ENCODE data around the gene PIK3R1.

The PIK3R1 gene

GRCh38 chr5:68297656-68298055 is 82.1 kb downstream of the PIK3R1 start:
- peaks cover 21% of the 10 kb centered on the region for H3K36me3 Mint-ChIP-seq
- H3K9me3 Mint-ChIP-seq: no peaks in the 10 kb centered on the region
- no peak overlapping the region for H3K27ac Mint-ChIP-seq
- no peaks in the 10 kb centered on the region for H3K27me3 Mint-ChIP-seq
- H3K4me3 Mint-ChIP-seq: no peak overlapping the region
- peaks cover 10% of the 10 kb centered on the region for H3K4me1 Mint-ChIP-seq

GRCh38 chr5:68298479-68298878 is 82.9 kb downstream of the PIK3R1 start:
- Mint-ChIP-seq H3K27ac (no peak overlapping the region), H3K4me1 (peaks cover 18% of the 10 kb centered on the region), H3K4me3 (no peak overlapping the region), H3K9me3 (no peaks in the 10 kb centered on the region), H3K27me3 (no peaks in the 10 kb centered on the region), H3K36me3 (peaks cover 21% of the 10 kb centered on the region)

- Mint-ChIP-seq H3K4me3 (no peak overlapping the region), H3K36me3 (peaks cover 18% of the 10 kb centered on the region), H3K4me1 (peaks cover 25% of the 10 kb centered on the region), H3K9me3 (no peaks in the 10 kb centered on the region), H3K27ac (peak overlapping the region; percentile 30), H3K27me3 (no peaks in the 10 kb centered on the region)
Observed at GRCh38 chr5:68299105-68299504, 83.5 kb downstream of the PIK3R1 start.

- Mint-ChIP-seq H3K4me1 (peaks cover 29% of the 10 kb centered on the region), H3K9me3 (no peaks in the 10 kb centered on the region), H3K27me3 (no peaks in the 10 kb centered on the region), H3K4me3 (no peak overlapping the region), H3K27ac (peak overlapping the region; percentile 30), H3K36me3 (peaks cover 16% of the 10 kb centered on the region)
Observed at GRCh38 chr5:68299575-68299974, 84.0 kb downstream of the PIK3R1 start.

GRCh38 chr5:68303038-68303738 is 87.6 kb downstream of the PIK3R1 start:
- Mint-ChIP-seq H3K4me1 (peaks cover 27% of the 10 kb centered on the region), H3K27me3 (no peaks in the 10 kb centered on the region), H3K27ac (peak overlapping the region; percentile 13), H3K9me3 (no peaks in the 10 kb centered on the region), H3K36me3 (peaks cover 8% of the 10 kb centered on the region), H3K4me3 (no peak overlapping the region)

- Mint-ChIP-seq H3K4me1 (peaks cover 27% of the 10 kb centered on the region), H3K9me3 (no peaks in the 10 kb centered on the region), H3K27me3 (no peaks in the 10 kb centered on the region), H3K36me3 (peaks cover 8% of the 10 kb centered on the region), H3K27ac (peak overlapping the region; percentile 8), H3K4me3 (no peak overlapping the region)
Observed at GRCh38 chr5:68303754-68304420, 88.3 kb downstream of the PIK3R1 start.

GRCh38 chr5:68304421-68305052 is 89.0 kb downstream of the PIK3R1 start:
- Mint-ChIP-seq H3K9me3 (no peaks in the 10 kb centered on the region), H3K27ac (peak overlapping the region; percentile 8), H3K27me3 (no peaks in the 10 kb centered on the region), H3K4me3 (no peak overlapping the region), H3K4me1 (peaks cover 27% of the 10 kb centered on the region), H3K36me3 (peaks cover 5% of the 10 kb centered on the region)

- peak overlapping the region; percentile 17 for H3K27ac Mint-ChIP-seq
- no peaks in the 10 kb centered on the region for H3K27me3 Mint-ChIP-seq
- H3K4me1 Mint-ChIP-seq: peaks cover 27% of the 10 kb centered on the region
- H3K4me3 Mint-ChIP-seq: no peak overlapping the region
- H3K9me3 Mint-ChIP-seq: no peaks in the 10 kb centered on the region
- peaks cover 2% of the 10 kb centered on the region for H3K36me3 Mint-ChIP-seq
Observed at GRCh38 chr5:68305223-68305870, 89.8 kb downstream of the PIK3R1 start.

- Mint-ChIP-seq H3K9me3 (no peaks in the 10 kb centered on the region), H3K36me3 (no peaks in the 10 kb centered on the region), H3K4me1 (peaks cover 27% of the 10 kb centered on the region), H3K27me3 (no peaks in the 10 kb centered on the region), H3K4me3 (no peak overlapping the region), H3K27ac (no peak overlapping the region)
Observed at GRCh38 chr5:68306361-68307014, 90.9 kb downstream of the PIK3R1 start.

- Mint-ChIP-seq H3K27me3 (no peaks in the 10 kb centered on the region), H3K4me1 (peaks cover 11% of the 10 kb centered on the region), H3K4me3 (no peak overlapping the region), H3K9me3 (no peaks in the 10 kb centered on the region), H3K36me3 (peaks cover 2% of the 10 kb centered on the region), H3K27ac (no peak overlapping the region)
Observed at GRCh38 chr5:68313336-68313735, 97.8 kb downstream of the PIK3R1 start.

- peaks cover 2% of the 10 kb centered on the region for H3K27me3 Mint-ChIP-seq
- no peak overlapping the region for H3K27ac Mint-ChIP-seq
- H3K4me1 Mint-ChIP-seq: peaks cover 11% of the 10 kb centered on the region
- no peaks in the 10 kb centered on the region for H3K9me3 Mint-ChIP-seq
- H3K4me3 Mint-ChIP-seq: no peak overlapping the region
- H3K36me3 Mint-ChIP-seq: peaks cover 2% of the 10 kb centered on the region
Observed at GRCh38 chr5:68314465-68314864, 98.9 kb downstream of the PIK3R1 start.

- Mint-ChIP-seq H3K4me1 (peaks cover 11% of the 10 kb centered on the region), H3K27ac (no peak overlapping the region), H3K27me3 (peaks cover 2% of the 10 kb centered on the region), H3K4me3 (no peak overlapping the region), H3K9me3 (no peaks in the 10 kb centered on the region), H3K36me3 (peaks cover 2% of the 10 kb centered on the region)
Observed at GRCh38 chr5:68315679-68316271, 100.2 kb downstream of the PIK3R1 start.

GRCh38 chr5:68316469-68316868 is 100.9 kb downstream of the PIK3R1 start:
- no peak overlapping the region for H3K4me3 Mint-ChIP-seq
- peaks cover 11% of the 10 kb centered on the region for H3K4me1 Mint-ChIP-seq
- peaks cover 2% of the 10 kb centered on the region for H3K36me3 Mint-ChIP-seq
- H3K27me3 Mint-ChIP-seq: peaks cover 2% of the 10 kb centered on the region
- H3K9me3 Mint-ChIP-seq: no peaks in the 10 kb centered on the region
- H3K27ac Mint-ChIP-seq: no peak overlapping the region

- peaks cover 11% of the 10 kb centered on the region for H3K4me1 Mint-ChIP-seq
- peaks cover 2% of the 10 kb centered on the region for H3K27me3 Mint-ChIP-seq
- peaks cover 2% of the 10 kb centered on the region for H3K36me3 Mint-ChIP-seq
- no peaks in the 10 kb centered on the region for H3K9me3 Mint-ChIP-seq
- peak overlapping the region; percentile 10 for H3K27ac Mint-ChIP-seq
- H3K4me3 Mint-ChIP-seq: no peak overlapping the region
Observed at GRCh38 chr5:68317646-68318045, 102.1 kb downstream of the PIK3R1 start.
